ENCODE data around the gene ZMYM2.

DNA sequence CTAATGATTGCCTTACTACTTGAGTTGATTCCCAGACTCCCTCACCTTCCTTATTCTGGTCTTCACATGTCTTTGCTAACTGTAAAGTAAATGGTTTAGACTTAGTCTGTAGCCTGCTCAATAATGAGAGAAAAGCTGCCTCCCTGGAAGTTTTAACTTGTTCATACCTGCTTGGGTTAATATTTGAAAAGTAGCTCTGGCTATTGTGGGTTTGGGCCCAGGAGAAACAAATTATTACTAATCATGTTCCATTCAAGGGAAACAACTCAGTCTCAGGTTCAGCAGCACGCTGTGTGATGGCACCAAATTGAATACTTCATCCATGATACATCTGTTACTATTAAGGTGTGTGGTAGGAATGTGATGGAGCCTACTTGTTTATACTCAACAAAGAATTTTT, 75.0 kb downstream of the ZMYM2 start:
- TF ChIP-seq, protein P1, sequence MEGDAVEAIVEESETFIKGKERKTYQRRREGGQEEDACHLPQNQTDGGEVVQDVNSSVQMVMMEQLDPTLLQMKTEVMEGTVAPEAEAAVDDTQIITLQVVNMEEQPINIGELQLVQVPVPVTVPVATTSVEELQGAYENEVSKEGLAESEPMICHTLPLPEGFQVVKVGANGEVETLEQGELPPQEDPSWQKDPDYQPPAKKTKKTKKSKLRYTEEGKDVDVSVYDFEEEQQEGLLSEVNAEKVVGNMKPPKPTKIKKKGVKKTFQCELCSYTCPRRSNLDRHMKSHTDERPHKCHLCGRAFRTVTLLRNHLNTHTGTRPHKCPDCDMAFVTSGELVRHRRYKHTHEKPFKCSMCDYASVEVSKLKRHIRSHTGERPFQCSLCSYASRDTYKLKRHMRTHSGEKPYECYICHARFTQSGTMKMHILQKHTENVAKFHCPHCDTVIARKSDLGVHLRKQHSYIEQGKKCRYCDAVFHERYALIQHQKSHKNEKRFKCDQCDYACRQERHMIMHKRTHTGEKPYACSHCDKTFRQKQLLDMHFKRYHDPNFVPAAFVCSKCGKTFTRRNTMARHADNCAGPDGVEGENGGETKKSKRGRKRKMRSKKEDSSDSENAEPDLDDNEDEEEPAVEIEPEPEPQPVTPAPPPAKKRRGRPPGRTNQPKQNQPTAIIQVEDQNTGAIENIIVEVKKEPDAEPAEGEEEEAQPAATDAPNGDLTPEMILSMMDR (conservative IDR thresholded peaks at IDR 0.05; ENCODE audit: low read length) = no peak
- TF ChIP-seq EZH2phosphoT487 (IDR thresholded peaks at IDR 0.05; ENCODE audit: borderline replicate concordance, low read depth, low read length) = no peak
